Smooth muscle cell of the brain vasculature (primary cell): ENCODE data around the gene PON1.

Experiments used
- DNase-seq: peaks from one replicate; pipeline ENCODE4 v3.0.0-alpha.2; 2012; ENCODE audit warnings: low read depth, low spot score

PON1 gene

DNA sequence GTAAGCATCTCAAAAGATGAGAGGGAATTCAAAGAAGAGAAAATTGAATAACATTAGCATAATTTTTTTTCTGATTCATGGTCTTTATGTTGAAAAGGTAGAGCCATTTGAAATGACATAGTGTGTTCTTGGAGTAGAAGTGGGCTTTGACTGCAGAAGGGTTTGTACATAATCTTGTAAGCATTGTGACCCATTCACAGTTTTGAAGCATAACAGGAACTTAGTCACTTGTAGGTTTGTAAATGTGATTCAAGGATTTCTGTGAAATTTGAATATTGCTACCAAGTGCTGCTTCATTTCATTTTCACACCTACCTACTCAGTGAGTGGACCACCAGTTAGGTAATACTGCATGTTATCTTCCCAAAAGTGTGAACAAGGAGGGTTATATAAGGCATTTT is 68.6 kb downstream of the PON1 start:
- DNase-seq, result no peak

DNA sequence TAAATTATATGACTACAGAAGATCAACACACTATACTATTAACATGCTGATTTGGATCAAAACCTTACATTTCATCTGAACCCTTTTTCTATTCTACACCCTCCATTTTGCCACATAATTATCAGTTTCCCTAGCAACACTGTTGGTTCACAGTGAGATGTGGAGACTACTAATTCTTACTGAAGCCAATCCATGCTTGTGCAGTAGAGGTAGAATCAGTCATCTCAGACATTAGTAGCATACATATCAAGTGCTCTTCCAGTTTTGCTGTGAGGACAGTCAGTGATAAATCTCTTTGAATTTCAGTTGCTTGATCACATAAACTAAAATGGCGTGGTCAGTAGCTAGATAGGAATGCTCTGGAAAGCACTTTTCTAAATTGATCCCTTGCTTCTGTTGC is 70.3 kb downstream of the PON1 start:
- no peak for DNase-seq

DNA sequence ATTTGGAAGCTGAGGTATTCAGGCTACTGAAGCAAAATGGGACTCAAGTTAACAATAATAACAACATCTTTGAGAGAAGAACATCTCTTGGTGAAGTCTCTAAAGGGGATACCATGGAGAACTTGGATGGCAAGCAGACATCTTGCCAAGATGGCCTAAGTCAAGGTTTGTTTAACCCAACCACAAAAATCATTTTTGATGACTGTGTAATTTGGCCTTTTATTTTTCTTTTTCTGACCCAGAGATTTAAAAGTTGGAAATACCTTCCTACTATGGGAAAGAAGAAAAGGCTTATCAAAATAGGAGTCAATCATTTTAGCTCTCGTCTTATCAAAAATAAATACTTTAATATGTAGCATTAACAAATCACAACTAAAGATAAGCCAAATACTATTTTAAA is 72.4 kb downstream of the PON1 start:
- DNase-seq, result no peak

DNA sequence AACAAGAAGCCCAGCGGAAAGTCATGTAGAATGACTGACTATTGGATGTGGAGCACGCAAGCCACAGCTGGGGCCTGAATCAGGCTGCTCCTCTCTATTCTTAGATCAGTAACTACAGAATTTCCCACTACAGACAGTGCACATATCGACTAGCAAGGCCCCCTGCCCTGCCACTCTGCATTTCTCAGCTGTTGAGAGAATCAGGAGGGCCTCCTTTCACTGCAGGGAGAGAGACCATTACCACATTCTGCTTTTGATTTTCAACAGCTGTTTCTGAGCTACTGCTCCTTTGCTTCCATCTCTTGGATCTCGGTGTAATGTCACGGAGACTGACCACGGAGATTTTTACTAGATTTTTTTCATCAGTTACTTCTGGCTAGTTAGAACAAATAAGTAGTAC is 73.8 kb downstream of the PON1 start:
- no peak for DNase-seq
